Activated T-cell treated with anti-CD3 and anti-CD28 coated beads, Interleukin-2, amount 50 U/mL, for 24 hours (primary cell): ENCODE data around the gene HARS1.
A peak's percentile ranks its signal among the peaks of the same experiment; 100 is the strongest.
"Not testable (repeated sequence)": the region's sequence is repeated elsewhere in the genome, so short reads cannot be mapped to it uniquely, and the experiment has no call there.

Experiments used
- DNase-seq: peaks from one replicate; pipeline ENCODE4 v3.0.0-alpha.2; 2020
- H3K27ac Mint-ChIP-seq: 2 replicates; pipeline ENCODE4 v1.8.0; 2020; ENCODE audit warnings: mild to moderate bottlenecking, mixed read lengths
- H3K27me3 Mint-ChIP-seq: 2 replicates; pipeline ENCODE4 v1.8.0; 2020; ENCODE audit warnings: mixed read lengths
- H3K36me3 Mint-ChIP-seq: 2 replicates; pipeline ENCODE4 v1.8.0; 2020; ENCODE audit warnings: low read depth, mixed read lengths
- H3K4me1 Mint-ChIP-seq: 2 replicates; pipeline ENCODE4 v1.8.0; 2020; ENCODE audit warnings: low read depth, mixed read lengths
- H3K4me3 Mint-ChIP-seq: 2 replicates; pipeline ENCODE4 v1.8.0; 2020; ENCODE audit warnings: mild to moderate bottlenecking, moderate library complexity, mixed read lengths
- H3K9me3 Mint-ChIP-seq: 2 replicates; pipeline ENCODE4 v1.8.0; 2020; ENCODE audit warnings: mixed read lengths

Gene HARS1, protein sequence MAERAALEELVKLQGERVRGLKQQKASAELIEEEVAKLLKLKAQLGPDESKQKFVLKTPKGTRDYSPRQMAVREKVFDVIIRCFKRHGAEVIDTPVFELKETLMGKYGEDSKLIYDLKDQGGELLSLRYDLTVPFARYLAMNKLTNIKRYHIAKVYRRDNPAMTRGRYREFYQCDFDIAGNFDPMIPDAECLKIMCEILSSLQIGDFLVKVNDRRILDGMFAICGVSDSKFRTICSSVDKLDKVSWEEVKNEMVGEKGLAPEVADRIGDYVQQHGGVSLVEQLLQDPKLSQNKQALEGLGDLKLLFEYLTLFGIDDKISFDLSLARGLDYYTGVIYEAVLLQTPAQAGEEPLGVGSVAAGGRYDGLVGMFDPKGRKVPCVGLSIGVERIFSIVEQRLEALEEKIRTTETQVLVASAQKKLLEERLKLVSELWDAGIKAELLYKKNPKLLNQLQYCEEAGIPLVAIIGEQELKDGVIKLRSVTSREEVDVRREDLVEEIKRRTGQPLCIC

DNA sequence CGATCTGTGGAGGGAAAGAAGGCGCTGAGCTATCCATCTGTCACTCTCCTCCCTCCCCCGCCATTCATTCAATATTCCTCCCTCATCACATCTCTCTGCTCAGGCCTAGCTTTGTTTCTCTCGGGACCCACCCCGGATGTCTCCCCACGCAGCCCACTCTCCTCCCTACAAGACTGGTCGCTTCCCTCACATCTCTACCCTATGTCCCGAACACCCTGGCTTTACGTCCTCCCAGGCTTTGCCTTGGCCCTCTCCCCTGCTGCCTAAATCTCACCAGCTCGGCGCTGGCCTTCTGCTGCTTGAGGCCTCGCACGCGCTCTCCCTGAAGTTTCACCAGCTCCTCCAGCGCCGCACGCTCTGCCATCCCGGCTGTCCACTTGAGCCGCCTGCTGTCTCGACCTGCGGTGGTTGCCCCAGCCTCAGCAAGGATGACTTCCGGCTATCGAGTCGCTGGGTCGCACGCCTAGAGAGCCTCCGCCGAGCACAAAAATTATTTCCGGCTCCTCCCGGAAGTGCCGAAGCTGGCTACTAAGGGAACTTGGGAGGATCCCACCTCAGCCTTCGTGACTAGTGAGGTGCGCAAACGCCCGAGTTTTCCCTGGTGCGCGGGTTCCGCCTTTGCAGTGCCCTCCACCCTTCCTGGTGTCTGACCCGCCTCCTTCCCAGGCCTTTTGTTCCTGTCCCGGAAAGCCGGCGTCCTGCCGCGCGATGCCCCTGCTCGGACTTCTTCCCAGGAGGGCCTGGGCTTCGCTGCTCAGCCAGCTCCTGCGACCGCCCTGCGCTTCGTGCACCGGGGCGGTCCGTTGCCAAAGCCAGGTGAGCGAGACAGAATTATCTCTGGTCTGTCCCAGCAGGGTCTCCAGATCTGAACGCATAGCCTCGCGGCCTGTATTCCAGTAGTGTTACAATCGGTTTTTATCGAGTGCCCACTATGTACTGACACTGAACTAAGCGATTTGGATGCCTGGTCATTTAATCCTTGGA is at the start of gene HARS1, which contains the start of gene HARS2:
TSS of gene HARS1 (minus strand) at position 430 of the 984 bp plus-strand sequence. CDS start at position 364, 66 bp downstream.
TSS of gene HARS2 (plus strand) at position 515 of the 984 bp plus-strand sequence. CDS start at position 709, 194 bp downstream.
- Mint-ChIP-seq H3K4me3 (peak within 1 kb of the TSS; percentile 97), H3K27ac (peak within 1 kb of the TSS; percentile 99), H3K27me3 (no peaks in the 10 kb centered on the region), H3K4me1 (peaks cover 48% of the 10 kb centered on the region), H3K36me3 (peaks cover 79% of the 10 kb centered on the region), H3K9me3 (no peaks in the 10 kb centered on the region)
- peak; percentile 88 for DNase-seq

DNA sequence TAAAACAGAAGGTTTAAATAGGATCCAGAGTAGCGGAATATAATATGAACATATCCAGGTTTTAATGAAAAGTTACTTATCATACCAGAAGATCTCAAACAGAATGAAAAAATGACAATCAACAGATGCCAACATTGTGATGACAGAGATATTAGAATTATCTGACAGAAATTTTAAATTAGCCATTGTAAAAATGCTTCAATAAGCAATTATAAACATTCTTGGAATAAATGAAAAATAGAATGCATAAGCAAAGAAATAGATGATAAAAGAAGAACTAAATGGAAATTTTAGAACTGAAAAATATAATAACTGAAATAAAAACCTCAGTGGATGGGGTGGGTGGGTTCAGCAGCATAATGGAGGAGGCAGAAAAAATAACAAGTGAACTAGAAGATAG is 46.3 kb upstream of the HARS1 start:
- H3K9me3 Mint-ChIP-seq = peaks cover 16% of the 10 kb centered on the region
- no peaks in the 10 kb centered on the region for H3K36me3 Mint-ChIP-seq
- peaks cover 42% of the 10 kb centered on the region for H3K27me3 Mint-ChIP-seq
- no peak overlapping the region for H3K27ac Mint-ChIP-seq
- H3K4me3 Mint-ChIP-seq = no peak overlapping the region
- H3K4me1 Mint-ChIP-seq = no peaks in the 10 kb centered on the region
- DNase-seq = no peak

DNA sequence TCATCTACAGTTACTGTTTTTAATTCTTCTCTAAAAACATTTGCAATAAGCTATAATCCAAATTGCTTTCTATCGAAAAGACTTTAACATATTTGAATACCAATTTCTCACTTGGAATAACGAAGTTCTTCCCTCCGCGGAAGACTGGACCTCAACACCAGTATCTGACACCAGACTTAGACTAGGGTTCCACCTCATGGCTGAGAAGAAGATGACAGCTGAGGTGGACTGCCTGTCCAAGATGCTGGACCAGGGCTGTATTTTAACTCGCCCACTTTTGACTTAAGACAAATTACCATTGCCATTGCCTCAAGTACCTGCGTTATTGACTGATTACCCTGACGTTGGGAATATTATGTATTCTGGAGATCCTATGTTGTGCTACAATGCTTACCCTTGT is 43.2 kb upstream of the HARS1 start:
- H3K27ac Mint-ChIP-seq = no peak overlapping the region
- no peak for DNase-seq
- H3K9me3 Mint-ChIP-seq = peaks cover 10% of the 10 kb centered on the region
- H3K36me3 Mint-ChIP-seq = no peaks in the 10 kb centered on the region
- H3K27me3 Mint-ChIP-seq = peaks cover 42% of the 10 kb centered on the region
- no peak overlapping the region for H3K4me3 Mint-ChIP-seq
- no peaks in the 10 kb centered on the region for H3K4me1 Mint-ChIP-seq

DNA sequence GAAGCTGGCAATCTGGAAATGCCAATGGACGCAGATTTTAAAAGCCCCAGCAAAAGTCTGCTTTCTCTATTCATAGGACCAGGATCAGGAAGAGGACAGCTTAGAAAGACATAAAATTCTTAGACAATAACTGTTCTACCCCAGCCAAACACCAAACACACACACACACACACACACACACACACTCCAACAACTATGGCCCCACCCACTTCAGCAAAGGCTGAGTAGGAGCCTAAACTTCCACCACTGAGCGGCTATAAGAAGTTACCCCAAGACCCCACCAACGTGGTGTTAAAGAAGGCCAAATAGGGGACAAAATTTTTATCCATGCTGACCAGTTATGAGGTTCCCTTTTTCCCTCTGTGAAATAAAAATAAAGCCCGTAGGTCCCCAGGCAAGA is 41.9 kb upstream of the HARS1 start:
- Mint-ChIP-seq H3K27me3 (peaks cover 49% of the 10 kb centered on the region), H3K36me3 (no peaks in the 10 kb centered on the region), H3K4me3 (no peak overlapping the region), H3K27ac (no peak overlapping the region), H3K9me3 (peaks cover 10% of the 10 kb centered on the region), H3K4me1 (no peaks in the 10 kb centered on the region)
- no peak for DNase-seq

DNA sequence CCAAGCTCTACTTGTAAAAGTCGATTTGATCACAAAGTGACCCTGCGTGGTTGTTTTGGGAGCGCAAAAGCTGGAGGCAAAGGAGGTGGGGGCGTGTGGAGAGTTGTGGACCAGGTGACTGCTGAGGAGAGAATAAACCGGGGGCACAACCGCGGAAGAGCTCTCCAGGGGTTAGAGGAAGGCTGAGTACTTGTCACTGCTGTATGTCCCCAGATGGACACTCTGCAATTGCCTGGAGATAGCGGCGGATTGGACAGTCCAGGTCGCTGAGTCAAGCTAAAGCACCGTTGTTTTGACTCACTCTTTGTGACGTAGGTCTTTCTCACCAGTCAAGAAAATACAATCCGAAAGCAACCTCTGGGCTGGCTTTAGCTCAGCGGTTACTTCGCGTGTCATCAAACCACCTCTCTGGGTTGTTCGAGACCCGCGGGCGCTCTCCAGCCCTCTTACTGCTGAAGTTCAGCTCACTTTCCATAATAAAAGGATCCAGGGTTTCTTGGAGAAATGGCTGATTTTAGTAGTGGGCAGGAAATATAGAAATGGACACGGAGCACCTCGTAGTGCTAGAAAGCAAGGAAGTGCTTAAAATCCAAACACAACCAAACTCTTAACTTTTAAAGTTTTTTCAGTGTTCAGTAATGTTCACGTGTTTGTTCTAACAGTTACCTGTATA is 34.8 kb upstream of the HARS1 start:
- Mint-ChIP-seq H3K27ac (peak overlapping the region; percentile 91), H3K9me3 (no peaks in the 10 kb centered on the region), H3K36me3 (no peaks in the 10 kb centered on the region), H3K4me1 (peaks cover 13% of the 10 kb centered on the region), H3K27me3 (peaks cover 34% of the 10 kb centered on the region), H3K4me3 (peak overlapping the region; percentile 77)
- peak; percentile 82 for DNase-seq

DNA sequence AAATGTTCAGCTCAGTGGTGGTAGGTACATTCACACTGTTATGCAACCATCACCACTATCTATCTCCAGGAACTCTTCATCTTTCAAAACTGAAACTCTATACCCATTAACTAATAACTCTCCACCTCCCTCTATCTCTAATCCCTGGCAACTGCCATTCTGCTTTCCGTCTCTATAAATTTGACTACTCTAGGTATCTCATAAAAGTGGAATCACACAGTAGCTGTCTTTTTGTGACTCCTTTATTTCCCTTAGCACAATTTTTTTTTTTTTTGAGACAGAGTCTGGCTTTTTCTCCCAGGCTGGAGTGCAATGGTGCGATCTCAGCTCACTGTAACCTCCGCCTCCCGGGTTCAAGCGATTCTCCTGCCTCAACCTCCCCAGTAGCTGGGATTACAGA is 30.2 kb upstream of the HARS1 start:
- H3K4me3 Mint-ChIP-seq, H3K9me3 Mint-ChIP-seq, H3K36me3 Mint-ChIP-seq, H3K27ac Mint-ChIP-seq, DNase-seq: not testable (repeated sequence)
- H3K27me3 Mint-ChIP-seq = peaks cover 24% of the 10 kb centered on the region
- peaks cover 11% of the 10 kb centered on the region for H3K4me1 Mint-ChIP-seq

DNA sequence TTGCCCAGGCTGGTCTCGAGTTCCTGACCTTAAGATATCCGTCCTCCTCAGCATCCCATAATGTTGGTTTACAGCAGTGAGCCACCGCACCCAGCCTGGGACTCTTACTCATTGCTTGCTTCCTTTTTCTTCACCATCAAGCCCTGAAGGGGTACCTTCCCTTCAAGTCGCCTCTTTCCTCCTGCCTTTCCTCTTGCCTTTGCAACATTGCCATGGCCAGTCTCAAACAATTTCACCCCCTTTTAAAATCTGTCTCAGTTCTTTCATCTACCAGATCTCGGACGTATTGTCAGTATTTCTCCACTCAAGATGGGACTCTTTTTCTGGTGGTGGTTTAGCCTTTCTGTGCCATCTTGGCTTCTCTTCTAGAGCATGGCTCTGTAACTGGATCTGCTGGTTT is 29.6 kb upstream of the HARS1 start:
- DNase-seq, H3K4me3 Mint-ChIP-seq, H3K36me3 Mint-ChIP-seq, H3K4me1 Mint-ChIP-seq, H3K27ac Mint-ChIP-seq, H3K9me3 Mint-ChIP-seq: not testable (repeated sequence)
- H3K27me3 Mint-ChIP-seq = peaks cover 20% of the 10 kb centered on the region

DNA sequence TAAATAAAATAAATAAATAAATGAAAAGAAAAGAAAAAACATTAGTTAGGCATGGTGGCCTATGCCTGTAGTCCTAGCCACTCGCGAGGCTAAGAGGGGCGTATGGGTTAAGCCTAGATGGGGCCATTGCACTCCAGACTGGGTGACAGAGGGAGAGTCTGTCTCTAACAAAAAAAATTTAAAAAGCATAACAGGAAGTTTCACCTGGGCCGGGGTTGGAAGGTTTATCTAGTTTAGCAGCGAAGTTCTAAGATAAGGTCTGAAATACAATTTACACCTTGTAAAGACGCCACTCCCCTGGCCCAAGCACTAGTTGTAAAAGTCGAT is 27.1 kb upstream of the HARS1 start:
- Mint-ChIP-seq H3K27ac (no peak overlapping the region), H3K27me3 (peaks cover 7% of the 10 kb centered on the region), H3K4me1 (peaks cover 2% of the 10 kb centered on the region), H3K36me3 (no peaks in the 10 kb centered on the region), H3K9me3 (no peaks in the 10 kb centered on the region), H3K4me3 (peak overlapping the region; percentile 4)
- DNase-seq = no peak

DNA sequence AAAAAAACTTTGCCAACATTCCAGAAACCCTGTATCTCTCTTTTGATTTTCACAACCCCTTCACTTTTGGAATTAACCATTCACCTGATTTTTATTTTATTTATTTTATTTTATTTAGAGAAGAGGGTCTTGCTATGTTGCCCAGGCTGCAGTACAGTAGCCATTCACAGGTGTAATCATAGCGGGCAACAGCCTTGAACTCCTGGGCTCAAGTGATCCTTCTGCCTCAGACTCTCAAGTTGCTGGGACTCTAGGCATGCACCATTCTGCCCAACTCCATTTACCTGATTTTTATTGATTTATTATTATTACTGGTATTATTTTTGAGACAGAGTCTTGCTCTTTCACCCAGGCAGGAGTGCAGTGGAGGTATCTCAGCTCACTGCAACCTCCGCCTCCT is 25.1 kb upstream of the HARS1 start:
- DNase-seq, H3K36me3 Mint-ChIP-seq, H3K9me3 Mint-ChIP-seq, H3K4me3 Mint-ChIP-seq, H3K27ac Mint-ChIP-seq, H3K27me3 Mint-ChIP-seq: not testable (repeated sequence)
- peaks cover 10% of the 10 kb centered on the region for H3K4me1 Mint-ChIP-seq

DNA sequence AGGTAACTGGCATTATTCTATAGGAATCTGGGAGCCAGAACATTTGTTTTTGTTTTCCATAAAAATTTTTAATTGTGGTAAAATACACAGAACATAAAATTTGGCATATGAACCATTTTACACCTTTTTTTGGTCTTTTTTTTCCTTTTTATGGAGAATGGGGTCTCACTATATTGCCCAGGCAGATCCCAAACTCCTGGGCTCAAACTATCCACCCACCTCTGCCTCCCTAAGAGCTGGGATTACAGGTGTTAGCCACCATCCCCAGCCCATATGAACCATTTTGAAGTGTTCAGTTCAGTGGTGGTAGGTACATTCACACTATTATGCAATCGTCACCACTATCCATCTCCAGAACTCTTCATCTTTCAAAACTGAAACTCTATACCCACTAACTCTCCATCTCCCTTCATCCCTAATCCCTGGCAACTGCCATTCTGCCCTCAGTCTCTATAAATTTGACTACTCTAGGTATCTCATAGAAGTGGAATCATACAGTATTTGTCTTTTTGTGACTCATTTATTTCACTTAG is 22.5 kb upstream of the HARS1 start:
- Mint-ChIP-seq H3K4me1 (peaks cover 20% of the 10 kb centered on the region), H3K27me3 (no peaks in the 10 kb centered on the region), H3K9me3 (no peaks in the 10 kb centered on the region), H3K36me3 (peaks cover 7% of the 10 kb centered on the region), H3K4me3 (no peak overlapping the region), H3K27ac (no peak overlapping the region)
- DNase-seq = no peak

DNA sequence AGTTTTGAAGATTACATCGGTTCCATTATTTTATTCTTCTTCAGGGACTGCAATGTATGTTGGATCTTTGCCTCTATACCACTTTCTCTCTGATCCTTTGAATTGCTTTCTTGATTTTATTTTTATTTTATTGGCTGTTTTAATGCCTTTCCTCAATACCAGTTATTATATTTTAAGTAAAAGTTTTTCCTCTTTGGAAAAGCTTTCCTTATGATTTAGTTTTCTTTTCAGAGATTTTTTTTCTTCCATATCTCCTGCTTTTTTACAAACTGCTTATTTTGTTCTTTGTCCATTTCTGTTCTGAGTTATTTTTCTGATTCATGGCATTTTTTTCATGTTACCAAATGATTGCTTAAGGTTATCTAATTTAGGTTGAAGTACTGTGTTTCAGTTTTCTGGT is 20.6 kb upstream of the HARS1 start:
- Mint-ChIP-seq H3K4me1 (peaks cover 20% of the 10 kb centered on the region), H3K9me3 (no peaks in the 10 kb centered on the region), H3K27me3 (no peaks in the 10 kb centered on the region), H3K4me3 (peak overlapping the region; percentile 96), H3K36me3 (peaks cover 21% of the 10 kb centered on the region), H3K27ac (no peak overlapping the region)
- no peak for DNase-seq

DNA sequence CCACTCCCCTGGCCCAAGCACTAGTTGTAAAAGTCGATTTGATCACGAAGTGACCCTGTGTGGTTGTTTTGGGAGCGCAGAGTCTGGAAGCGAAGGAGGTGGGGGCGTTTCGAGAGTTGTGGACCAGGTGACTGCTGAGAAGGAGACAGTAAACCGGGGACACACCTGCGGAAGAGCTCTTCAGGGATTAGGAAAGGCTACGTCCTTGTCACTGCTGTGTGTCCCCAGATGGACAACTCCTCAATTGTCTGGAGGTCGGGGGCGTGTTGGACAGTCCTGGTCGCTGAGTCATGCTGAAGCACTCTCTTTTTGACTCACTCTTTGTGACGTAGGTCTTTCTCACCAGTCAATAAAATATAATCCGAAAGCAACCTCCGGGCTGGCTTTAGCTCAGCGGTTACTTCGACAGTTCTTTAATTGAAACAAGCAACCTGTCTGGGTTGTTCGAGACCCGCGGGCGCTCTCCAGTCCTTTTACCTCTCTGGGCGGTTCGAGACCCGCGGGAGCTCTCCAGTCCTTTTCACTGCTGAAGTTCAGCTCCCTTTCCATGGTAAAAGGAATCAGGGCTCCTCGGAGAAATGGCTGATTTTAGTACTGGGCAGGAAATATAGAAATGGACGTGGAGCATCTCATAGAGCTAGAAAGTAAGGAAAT is 19.9 kb upstream of the HARS1 start:
- Mint-ChIP-seq H3K27ac (peak overlapping the region; percentile 96), H3K4me3 (peak overlapping the region; percentile 96), H3K4me1 (peaks cover 20% of the 10 kb centered on the region), H3K27me3 (no peaks in the 10 kb centered on the region), H3K9me3 (no peaks in the 10 kb centered on the region), H3K36me3 (peaks cover 29% of the 10 kb centered on the region)
- peak; percentile 88 for DNase-seq

DNA sequence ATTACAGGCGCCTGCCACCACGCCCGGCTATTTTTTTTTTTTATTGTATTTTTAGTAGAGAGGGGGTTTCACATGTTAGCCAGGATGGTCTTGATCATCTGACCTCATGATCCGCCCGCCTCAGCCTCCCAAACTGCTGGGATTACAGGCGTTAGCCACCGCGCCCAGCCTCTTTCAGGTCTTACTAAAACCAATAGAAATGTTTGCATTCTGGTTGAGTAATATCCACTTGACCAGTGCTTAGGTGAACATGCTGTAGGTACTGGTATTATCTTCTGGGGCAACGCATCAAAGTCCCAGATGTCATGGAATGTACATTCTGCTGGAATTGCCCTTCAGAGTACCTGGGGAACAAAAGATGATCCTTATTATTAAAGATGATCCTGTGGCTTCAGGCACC is 17.6 kb upstream of the HARS1 start:
- Mint-ChIP-seq H3K4me1 (peaks cover 20% of the 10 kb centered on the region), H3K36me3 (peaks cover 52% of the 10 kb centered on the region)
- H3K4me3 Mint-ChIP-seq, H3K9me3 Mint-ChIP-seq, DNase-seq, H3K27me3 Mint-ChIP-seq, H3K27ac Mint-ChIP-seq: not testable (repeated sequence)

DNA sequence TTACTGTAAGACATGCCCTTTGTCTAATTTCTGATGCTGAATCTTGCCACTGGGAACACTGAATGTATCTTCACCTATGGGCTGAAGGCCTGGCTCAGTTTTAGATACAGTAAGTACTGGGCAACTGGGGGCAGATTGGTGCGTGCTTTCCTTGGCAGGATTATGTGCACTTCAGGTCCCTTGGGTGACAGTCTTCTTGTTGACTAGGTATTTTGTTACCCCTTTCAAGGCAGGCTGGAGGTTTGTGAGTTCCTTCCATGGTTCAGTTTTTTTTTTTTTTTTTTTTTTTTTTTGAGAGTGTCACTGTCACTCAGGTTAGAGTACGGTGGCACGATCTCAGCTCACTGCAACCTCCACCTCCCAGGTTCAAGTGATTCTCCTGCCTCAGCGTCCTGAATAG is 16.6 kb upstream of the HARS1 start:
- H3K27me3 Mint-ChIP-seq = no peaks in the 10 kb centered on the region
- no peaks in the 10 kb centered on the region for H3K9me3 Mint-ChIP-seq
- H3K4me3 Mint-ChIP-seq = no peak overlapping the region
- peaks cover 19% of the 10 kb centered on the region for H3K4me1 Mint-ChIP-seq
- no peak for DNase-seq
- no peak overlapping the region for H3K27ac Mint-ChIP-seq
- peaks cover 61% of the 10 kb centered on the region for H3K36me3 Mint-ChIP-seq
